ENCODE results near the gene CACNA1F.

The CACNA1F gene

DNA sequence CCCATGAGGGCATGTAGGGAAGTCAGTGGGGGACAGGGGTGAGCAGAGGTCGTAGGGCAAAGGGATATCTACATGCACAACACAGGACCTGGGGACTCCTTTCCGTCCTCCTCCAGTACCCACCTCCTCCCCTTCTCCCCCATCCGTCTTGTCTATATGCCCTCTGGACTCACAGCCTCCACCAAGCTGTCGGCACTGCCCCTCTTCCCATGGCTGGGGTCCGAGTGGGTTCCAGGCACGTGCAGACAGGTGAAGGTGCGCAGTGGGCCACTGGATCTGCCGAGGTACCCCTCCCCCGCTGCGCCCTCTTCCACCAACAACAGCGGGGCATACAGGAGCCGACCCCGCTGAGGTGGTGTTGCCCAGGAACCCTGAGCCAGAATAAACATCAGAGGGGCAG lies 27.7 kb downstream of the CACNA1F start:
- H3K4me3 Mint-ChIP-seq, result no peak overlapping the region
- H3K36me3 Mint-ChIP-seq (ENCODE audit: low read depth), result no peaks in the 10 kb centered on the region
- H3K9me3 Mint-ChIP-seq, result peaks cover 12% of the 10 kb centered on the region
- H3K27ac Mint-ChIP-seq, result no peak overlapping the region
- H3K27me3 Mint-ChIP-seq (ENCODE audit: low read depth), result peaks cover 4% of the 10 kb centered on the region
- TF ChIP-seq, protein P1, sequence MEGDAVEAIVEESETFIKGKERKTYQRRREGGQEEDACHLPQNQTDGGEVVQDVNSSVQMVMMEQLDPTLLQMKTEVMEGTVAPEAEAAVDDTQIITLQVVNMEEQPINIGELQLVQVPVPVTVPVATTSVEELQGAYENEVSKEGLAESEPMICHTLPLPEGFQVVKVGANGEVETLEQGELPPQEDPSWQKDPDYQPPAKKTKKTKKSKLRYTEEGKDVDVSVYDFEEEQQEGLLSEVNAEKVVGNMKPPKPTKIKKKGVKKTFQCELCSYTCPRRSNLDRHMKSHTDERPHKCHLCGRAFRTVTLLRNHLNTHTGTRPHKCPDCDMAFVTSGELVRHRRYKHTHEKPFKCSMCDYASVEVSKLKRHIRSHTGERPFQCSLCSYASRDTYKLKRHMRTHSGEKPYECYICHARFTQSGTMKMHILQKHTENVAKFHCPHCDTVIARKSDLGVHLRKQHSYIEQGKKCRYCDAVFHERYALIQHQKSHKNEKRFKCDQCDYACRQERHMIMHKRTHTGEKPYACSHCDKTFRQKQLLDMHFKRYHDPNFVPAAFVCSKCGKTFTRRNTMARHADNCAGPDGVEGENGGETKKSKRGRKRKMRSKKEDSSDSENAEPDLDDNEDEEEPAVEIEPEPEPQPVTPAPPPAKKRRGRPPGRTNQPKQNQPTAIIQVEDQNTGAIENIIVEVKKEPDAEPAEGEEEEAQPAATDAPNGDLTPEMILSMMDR (IDR thresholded peaks at IDR 0.05; ENCODE audit: unreplicated experiment in 3 of 3), result no peak
- no peaks in the 10 kb centered on the region for H3K4me1 Mint-ChIP-seq

DNA sequence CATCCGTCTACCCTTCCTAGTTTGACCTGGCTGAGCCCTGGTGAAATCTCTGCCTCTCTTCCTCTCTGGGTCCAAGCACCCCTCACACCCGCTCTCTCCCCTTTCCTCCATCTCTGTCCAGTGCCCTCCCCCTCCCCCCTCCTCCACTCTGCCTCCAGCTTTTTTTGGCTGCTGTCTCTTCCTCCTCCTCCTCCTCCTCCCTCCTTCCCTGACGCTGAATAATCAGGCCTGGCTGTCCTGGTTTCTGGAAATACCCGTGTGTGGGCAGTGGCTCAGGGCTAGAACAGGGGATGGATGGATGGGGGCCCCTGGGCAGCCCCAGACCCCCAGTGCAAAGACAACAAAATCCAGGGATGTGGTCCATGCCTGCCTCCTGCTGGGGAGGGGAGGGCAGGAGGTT lies 28.4 kb downstream of the CACNA1F start:
- Mint-ChIP-seq H3K27me3 (ENCODE audit: low read depth) (peaks cover 4% of the 10 kb centered on the region), H3K4me3 (no peak overlapping the region), H3K27ac (no peak overlapping the region), H3K36me3 (ENCODE audit: low read depth) (no peaks in the 10 kb centered on the region), H3K9me3 (peaks cover 13% of the 10 kb centered on the region), H3K4me1 (no peaks in the 10 kb centered on the region)
- TF ChIP-seq, protein P1 (IDR thresholded peaks at IDR 0.05; ENCODE audit: unreplicated experiment in 3 of 3), result no peak

DNA sequence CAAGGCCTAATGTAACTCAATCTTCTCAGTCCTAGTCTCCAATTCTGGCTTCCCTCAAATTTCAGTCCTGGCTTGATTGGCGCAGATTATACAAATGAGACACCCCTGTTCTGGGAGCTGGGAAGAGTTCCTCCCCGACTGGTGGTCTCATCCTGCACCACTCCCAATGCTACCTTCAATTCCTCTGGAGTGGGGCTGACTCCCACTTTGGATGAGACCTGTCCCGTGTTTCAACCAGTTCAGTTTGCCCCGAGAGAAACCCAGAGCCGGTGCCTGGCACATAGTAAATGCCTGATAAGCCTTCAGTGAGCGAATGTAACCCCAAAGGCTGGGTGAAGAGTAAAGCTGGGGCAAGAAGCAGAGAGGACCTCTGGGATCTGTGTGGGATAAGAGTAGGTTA lies 29.1 kb downstream of the CACNA1F start:
- peaks cover 9% of the 10 kb centered on the region for H3K27me3 Mint-ChIP-seq (ENCODE audit: low read depth)
- TF ChIP-seq, protein P1 (IDR thresholded peaks at IDR 0.05; ENCODE audit: unreplicated experiment in 3 of 3), result no peak
- no peaks in the 10 kb centered on the region for H3K36me3 Mint-ChIP-seq (ENCODE audit: low read depth)
- no peak overlapping the region for H3K4me3 Mint-ChIP-seq
- no peak overlapping the region for H3K27ac Mint-ChIP-seq
- peaks cover 13% of the 10 kb centered on the region for H3K9me3 Mint-ChIP-seq
- no peaks in the 10 kb centered on the region for H3K4me1 Mint-ChIP-seq

DNA sequence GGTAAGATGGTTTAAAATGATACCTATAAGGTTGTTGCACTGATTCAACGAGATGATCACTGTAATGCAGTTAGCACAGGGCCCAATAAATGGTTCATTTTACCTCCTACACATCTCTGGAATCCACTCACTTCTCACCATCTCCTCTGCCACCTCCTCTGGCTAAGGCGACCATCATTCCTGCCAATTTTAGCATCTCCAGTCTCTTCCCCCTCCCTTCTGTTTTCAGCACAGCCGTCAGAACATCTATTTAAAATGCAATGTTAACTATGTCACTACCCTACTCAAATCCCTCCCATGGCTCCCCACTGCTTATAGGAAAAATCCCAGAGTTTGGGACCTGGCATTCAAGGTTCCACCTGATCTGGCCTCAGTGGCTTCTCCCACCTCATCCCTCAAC lies 29.6 kb downstream of the CACNA1F start:
- Mint-ChIP-seq H3K27ac (no peak overlapping the region), H3K27me3 (ENCODE audit: low read depth) (peaks cover 14% of the 10 kb centered on the region), H3K4me1 (no peaks in the 10 kb centered on the region), H3K4me3 (no peak overlapping the region), H3K36me3 (ENCODE audit: low read depth) (no peaks in the 10 kb centered on the region), H3K9me3 (peaks cover 13% of the 10 kb centered on the region)
- TF ChIP-seq, protein P1 (IDR thresholded peaks at IDR 0.05; ENCODE audit: unreplicated experiment in 3 of 3), result no peak

DNA sequence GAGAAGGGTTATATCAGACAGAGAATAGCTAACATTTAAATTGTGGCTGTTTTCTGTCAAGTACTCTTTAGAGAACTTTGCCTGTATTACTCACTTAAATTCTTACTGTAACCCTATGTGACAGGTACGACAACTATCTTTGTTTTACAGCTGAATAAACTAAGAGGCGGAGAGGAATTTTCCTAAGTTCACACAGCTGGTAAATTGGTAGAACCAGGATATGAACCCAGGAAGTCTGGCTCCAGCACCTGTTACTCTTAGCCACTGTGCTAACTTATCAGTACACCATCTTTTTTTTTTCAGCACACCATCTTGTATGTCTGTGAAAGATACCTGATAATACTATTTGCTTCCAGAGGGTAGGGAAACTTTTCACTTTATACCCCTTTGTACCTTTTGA lies 31.1 kb downstream of the CACNA1F start:
- no peaks in the 10 kb centered on the region for H3K4me1 Mint-ChIP-seq
- H3K4me3 Mint-ChIP-seq, result peak overlapping the region in 1 of 3 experiments; percentile 31
- no peaks in the 10 kb centered on the region for H3K36me3 Mint-ChIP-seq (ENCODE audit: low read depth)
- H3K27ac Mint-ChIP-seq, result no peak overlapping the region
- H3K27me3 Mint-ChIP-seq (ENCODE audit: low read depth), result peaks cover 22% of the 10 kb centered on the region
- TF ChIP-seq, protein P1 (IDR thresholded peaks at IDR 0.05; ENCODE audit: unreplicated experiment in 3 of 3), result no peak
- peaks cover 20% of the 10 kb centered on the region for H3K9me3 Mint-ChIP-seq

DNA sequence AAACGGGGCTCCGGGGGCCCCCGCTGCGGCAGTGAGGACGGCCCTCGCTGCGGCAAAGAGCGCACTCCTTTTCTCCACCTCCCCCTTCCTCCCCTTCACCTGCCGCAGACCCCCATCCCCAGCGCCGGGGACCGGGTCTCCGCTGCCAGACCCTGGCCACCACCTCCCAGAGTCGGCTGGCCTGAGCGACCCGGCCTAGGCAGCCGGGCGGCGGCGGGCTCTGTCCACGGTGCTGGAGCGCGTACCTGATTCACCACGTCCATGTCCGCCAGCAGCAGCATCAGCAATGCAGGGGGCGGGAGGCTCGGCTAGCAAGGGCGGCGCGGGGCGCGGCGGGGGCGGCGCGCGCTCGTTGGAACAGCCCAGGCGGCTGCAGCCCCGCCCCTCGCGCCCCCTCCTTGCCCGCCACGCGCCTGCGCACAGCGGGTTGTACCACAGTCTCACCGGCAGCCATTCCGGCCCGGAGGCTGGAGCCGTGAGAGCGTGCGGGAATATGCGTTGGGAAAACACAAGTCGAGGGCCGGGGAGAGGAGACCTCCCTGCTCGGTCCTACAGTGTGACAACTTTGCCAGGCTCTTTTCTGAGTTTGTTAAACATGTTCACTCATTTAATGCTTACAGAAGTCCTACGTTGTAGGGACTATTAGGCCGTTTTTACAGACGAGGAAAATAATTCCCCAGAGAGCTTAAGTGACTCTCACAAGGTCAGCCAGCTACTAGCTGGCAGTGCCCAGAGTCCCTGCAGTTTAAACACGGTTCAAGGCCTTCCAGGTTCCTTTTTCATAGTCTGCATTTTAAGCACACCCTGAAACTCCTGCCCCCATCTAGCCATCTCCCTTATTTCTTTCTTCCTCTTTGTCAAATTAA lies 33.0 kb downstream of the CACNA1F start, which contains the start of gene SYP:
SYP (minus strand) TSS at position 288 of the 866 bp plus-strand sequence; CDS start at position 281, 7 bp downstream.
- H3K27me3 Mint-ChIP-seq (ENCODE audit: low read depth), result peaks cover 22% of the 10 kb centered on the region
- peaks cover 22% of the 10 kb centered on the region for H3K9me3 Mint-ChIP-seq
- TF ChIP-seq, protein P1 (IDR thresholded peaks at IDR 0.05; ENCODE audit: unreplicated experiment in 3 of 3), result no peak
- peak within 1 kb of the TSS; percentile 40 to 59 (median 48) for H3K4me3 Mint-ChIP-seq
- H3K36me3 Mint-ChIP-seq (ENCODE audit: low read depth), result no peaks in the 10 kb centered on the region
- H3K27ac Mint-ChIP-seq, result no peak within 1 kb of the TSS
- no peaks in the 10 kb centered on the region for H3K4me1 Mint-ChIP-seq

Measured in nephron (organoid).